ENCODE results near the gene VDR. TPM values are rescaled to one million over a fixed set of nuclear protein-coding genes. Genes with fewer than 3 reads are reported as not detected.

Gene VDR
- total RNA-seq, 4 donors from 2014 or later = 16.6 to 25.0 (median 21.3) TPM

DNA sequence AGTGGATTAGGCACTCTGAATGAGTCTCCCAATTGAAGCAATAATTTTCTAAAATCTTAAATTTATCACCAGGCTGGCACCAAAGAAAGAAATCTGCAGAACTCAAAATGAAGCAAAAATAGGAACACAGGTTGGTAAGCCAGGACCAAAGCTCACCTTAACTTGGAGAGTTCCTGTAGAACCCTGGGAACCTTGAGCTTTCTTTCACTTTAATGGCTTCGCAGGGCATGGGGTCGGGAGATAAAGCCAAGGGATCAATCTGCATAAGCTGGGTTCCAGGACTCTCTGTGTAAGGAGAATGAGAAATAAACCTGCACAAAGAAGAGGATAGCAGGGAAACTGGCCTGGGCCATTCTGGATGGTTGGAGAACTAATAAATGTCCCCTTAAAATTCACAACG lies 8.3 kb upstream of the VDR start:
- Histone ChIP-seq H3K4me1 (no peaks in the 10 kb centered on the region), H3K4me3 (no peak overlapping the region), H3K36me3 (no peaks in the 10 kb centered on the region), H3K9me3 (no peaks in the 10 kb centered on the region), H3K27ac (no peak overlapping the region), H3K27me3 (peaks cover 0 to 13% (median 0%) of the 10 kb centered on the region in 4 donors)
- DNase-seq = no peak
- no peak for TF ChIP-seq CTCF (IDR thresholded peaks at IDR 0.05)
- WGBS, 2 donors = 74 to 79% methylated on average over 3 of the region's 3 CpGs
- intact Hi-C loops (cut with DNase I) = no loop called here

DNA sequence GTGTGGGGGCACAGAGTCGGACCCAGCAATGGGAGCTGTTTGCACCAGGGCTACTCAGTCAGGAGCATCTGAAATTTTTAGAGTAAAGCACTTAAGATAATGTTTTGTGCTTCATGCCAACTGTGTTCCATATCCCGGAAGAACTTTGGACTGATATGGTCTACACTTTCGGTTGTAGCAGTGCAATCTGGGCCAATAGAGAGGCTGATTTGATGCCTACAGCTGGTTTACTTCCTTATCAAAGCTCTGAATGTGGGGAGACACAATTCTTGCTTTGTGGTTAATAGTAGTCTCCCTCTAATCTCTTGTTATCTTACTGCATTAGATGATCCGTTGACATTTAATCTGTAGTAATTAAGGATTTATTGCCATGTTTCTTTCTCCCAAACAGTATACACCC lies 7.8 kb upstream of the VDR start:
- DNase-seq = no peak
- 77 to 82% methylated on average over 4 of the region's 4 CpGs for WGBS, 2 donors
- H3K27ac ChIP-seq = no peak overlapping the region
- no peaks in the 10 kb centered on the region for H3K36me3 ChIP-seq
- no peak overlapping the region for H3K4me3 ChIP-seq
- no peaks in the 10 kb centered on the region for H3K4me1 ChIP-seq
- peaks cover 0 to 9% (median 0%) of the 10 kb centered on the region in 4 donors for H3K27me3 ChIP-seq
- no peak for TF ChIP-seq CTCF (IDR thresholded peaks at IDR 0.05)
- no peaks in the 10 kb centered on the region for H3K9me3 ChIP-seq
- intact Hi-C loops (cut with DNase I) = no loop called here

GRCh38 chr12:47910981-47911380 lies 6.2 kb upstream of the VDR start:
- Histone ChIP-seq H3K27ac (no peak overlapping the region), H3K9me3 (no peaks in the 10 kb centered on the region), H3K4me1 (no peaks in the 10 kb centered on the region), H3K27me3 (peaks cover 0 to 4% (median 0%) of the 10 kb centered on the region in 4 donors), H3K36me3 (no peaks in the 10 kb centered on the region), H3K4me3 (no peak overlapping the region)
- DNase-seq = no peak
- intact Hi-C loops (cut with DNase I) = no loop called here
- TF ChIP-seq POLR2A (IDR thresholded peaks at IDR 0.05) (no peak), CTCF (IDR thresholded peaks at IDR 0.05) (no peak)

DNA sequence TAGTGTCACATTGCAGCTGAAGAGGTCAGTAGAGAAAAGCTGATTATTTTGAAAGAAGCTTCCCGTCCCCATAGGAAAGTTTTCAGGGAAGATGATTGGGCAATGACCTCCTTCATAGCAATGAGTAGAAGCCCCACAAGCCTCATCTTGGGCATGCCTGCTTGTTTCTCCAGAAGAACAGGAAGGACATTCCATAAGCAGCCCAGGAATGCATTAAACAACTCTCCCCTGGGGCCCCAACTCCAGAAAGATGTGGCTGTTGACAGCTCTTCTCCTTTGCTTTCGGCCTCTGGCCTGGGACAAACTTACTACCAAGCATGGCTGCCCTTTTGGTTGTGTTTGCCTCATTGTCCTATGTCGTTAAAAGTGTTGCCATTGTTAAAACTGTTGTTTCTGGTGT lies 5.7 kb upstream of the VDR start:
- Histone ChIP-seq H3K4me3 (no peak overlapping the region), H3K9me3 (no peaks in the 10 kb centered on the region)

DNA sequence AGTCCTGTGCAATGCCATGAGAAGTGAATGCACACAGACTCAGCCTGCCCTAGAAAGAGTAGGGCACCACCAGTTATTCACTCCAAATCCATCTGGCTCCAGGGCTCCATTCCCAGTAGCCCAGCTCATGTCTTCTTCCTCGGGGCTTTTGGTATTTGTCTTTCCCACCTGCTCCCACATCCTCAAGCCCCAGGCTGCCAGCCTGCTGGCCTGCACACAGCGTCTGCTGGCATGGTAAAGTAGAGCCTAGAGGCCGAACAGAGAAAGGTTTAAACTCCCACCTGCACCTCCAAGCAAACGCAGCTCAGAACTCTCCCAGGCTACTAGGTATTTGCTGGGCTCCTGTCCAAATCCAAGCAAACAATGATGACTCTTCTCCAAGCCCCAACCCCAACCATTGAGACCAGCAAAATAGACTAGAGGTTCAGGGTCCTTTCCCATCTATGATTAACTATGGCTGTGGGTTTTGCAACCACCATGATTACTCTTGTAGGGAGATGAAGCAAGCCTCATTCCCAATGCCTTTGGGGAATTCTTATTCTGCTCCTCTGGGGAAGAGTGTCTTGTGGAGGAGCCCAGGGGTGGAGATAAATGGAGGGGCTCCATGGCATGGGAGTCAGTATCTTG lies 5.2 kb upstream of the VDR start:
- intact Hi-C loops (cut with DNase I) = loop anchor here (5.0 kb wide), 1 partner anchor 32 kb away; no protein-coding TSS in a partner anchor
- Histone ChIP-seq H3K9me3 (no peaks in the 10 kb centered on the region), H3K27ac (no peak overlapping the region), H3K4me1 (peaks cover 4 to 8% (median 7%) of the 10 kb centered on the region in 3 donors), H3K4me3 (no peak overlapping the region), H3K36me3 (no peaks in the 10 kb centered on the region), H3K27me3 (peaks cover 0 to 4% (median 0%) of the 10 kb centered on the region in 4 donors)
- no peak for TF ChIP-seq CTCF (IDR thresholded peaks at IDR 0.05)
- no peak for TF ChIP-seq POLR2A (IDR thresholded peaks at IDR 0.05)
- no peak for DNase-seq
- WGBS, 2 donors = 25 to 38% methylated on average over 1 to 2 of the region's 4 CpGs

More for the DNA sequence above, 5.7 kb upstream of the VDR start:
- Histone ChIP-seq H3K4me1 (peaks cover 0 to 4% (median 3%) of the 10 kb centered on the region in 3 donors), H3K27me3 (peaks cover 0 to 4% (median 0%) of the 10 kb centered on the region in 4 donors), H3K27ac (no peak overlapping the region), H3K36me3 (no peaks in the 10 kb centered on the region)
- no peak for TF ChIP-seq CTCF (IDR thresholded peaks at IDR 0.05)
- no peak for TF ChIP-seq POLR2A (IDR thresholded peaks at IDR 0.05)
- DNase-seq = no peak
- intact Hi-C loops (cut with DNase I) = no loop called here
- WGBS, 2 donors = 61 to 67% methylated on average over 3 of the region's 3 CpGs

Measured in esophagus squamous epithelium (tissue), 5 donors.